ENCODE measurements around the gene NRG3.

GRCh38 chr10:82683945-82684344 lies 809.0 kb downstream of the NRG3 start:
- no peak for TF ChIP-seq POLR2A (IDR thresholded peaks at IDR 0.05)
- TF ChIP-seq, protein P1, sequence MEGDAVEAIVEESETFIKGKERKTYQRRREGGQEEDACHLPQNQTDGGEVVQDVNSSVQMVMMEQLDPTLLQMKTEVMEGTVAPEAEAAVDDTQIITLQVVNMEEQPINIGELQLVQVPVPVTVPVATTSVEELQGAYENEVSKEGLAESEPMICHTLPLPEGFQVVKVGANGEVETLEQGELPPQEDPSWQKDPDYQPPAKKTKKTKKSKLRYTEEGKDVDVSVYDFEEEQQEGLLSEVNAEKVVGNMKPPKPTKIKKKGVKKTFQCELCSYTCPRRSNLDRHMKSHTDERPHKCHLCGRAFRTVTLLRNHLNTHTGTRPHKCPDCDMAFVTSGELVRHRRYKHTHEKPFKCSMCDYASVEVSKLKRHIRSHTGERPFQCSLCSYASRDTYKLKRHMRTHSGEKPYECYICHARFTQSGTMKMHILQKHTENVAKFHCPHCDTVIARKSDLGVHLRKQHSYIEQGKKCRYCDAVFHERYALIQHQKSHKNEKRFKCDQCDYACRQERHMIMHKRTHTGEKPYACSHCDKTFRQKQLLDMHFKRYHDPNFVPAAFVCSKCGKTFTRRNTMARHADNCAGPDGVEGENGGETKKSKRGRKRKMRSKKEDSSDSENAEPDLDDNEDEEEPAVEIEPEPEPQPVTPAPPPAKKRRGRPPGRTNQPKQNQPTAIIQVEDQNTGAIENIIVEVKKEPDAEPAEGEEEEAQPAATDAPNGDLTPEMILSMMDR (IDR thresholded peaks at IDR 0.05): no peak

Measured in gastroesophageal sphincter (tissue), 3 donors.